GM19452 (cell line): ENCODE data around the gene THADA.
"Not testable (repeated sequence)": the region's sequence is repeated elsewhere in the genome, so short reads cannot be mapped to it uniquely, and the experiment has no call there.

Experiments
- ATAC-seq: cut with Tn5 transposase; IDR thresholded peaks from one replicate; pipeline ENCODE4 v1.9.1; 2021; ENCODE audit not compliant: unreplicated experiment

THADA gene

GRCh38 chr2:43605079-43605655, 9.3 kb upstream of the THADA start:
- ATAC-seq = no peak

GRCh38 chr2:43604674-43605073, 8.8 kb upstream of the THADA start:
- no peak for ATAC-seq

GRCh38 chr2:43600596-43600995, 4.8 kb upstream of the THADA start:
- ATAC-seq = not testable (repeated sequence)

GRCh38 chr2:43594875-43595274, 963 bp downstream of the THADA start:
- ATAC-seq = no peak

- ATAC-seq = no peak
These were observed 2.6 kb downstream of the THADA start for GRCh38 chr2:43593254-43593653.

- no peak for ATAC-seq
These were observed 3.4 kb downstream of the THADA start for GRCh38 chr2:43592443-43592842.

- no peak for ATAC-seq
These were observed 10.1 kb downstream of the THADA start for GRCh38 chr2:43585708-43586107.

- no peak for ATAC-seq
These were observed 16.4 kb downstream of the THADA start for GRCh38 chr2:43579275-43579981.

GRCh38 chr2:43576981-43577892, 18.6 kb downstream of the THADA start:
- ATAC-seq = no peak

- ATAC-seq = no peak
These were observed 23.6 kb downstream of the THADA start for GRCh38 chr2:43572244-43572643.

GRCh38 chr2:43569921-43570320, 25.9 kb downstream of the THADA start:
- peak; percentile 77 for ATAC-seq

- ATAC-seq = no peak
These were observed 27.6 kb downstream of the THADA start for GRCh38 chr2:43568228-43568627.

GRCh38 chr2:43566461-43566729, 29.4 kb downstream of the THADA start:
- ATAC-seq = no peak

- ATAC-seq = no peak
These were observed 32.2 kb downstream of the THADA start for GRCh38 chr2:43563679-43564078.

- ATAC-seq = no peak
These were observed 35.6 kb downstream of the THADA start for GRCh38 chr2:43560231-43560547.

GRCh38 chr2:43559391-43560230, 36.2 kb downstream of the THADA start:
- ATAC-seq = peak; percentile 82

- no peak for ATAC-seq
These were observed 38.6 kb downstream of the THADA start for GRCh38 chr2:43557196-43557595.

GRCh38 chr2:43556256-43556655, 39.6 kb downstream of the THADA start:
- no peak for ATAC-seq

- no peak for ATAC-seq
These were observed 42.4 kb downstream of the THADA start for GRCh38 chr2:43553341-43553855.

- ATAC-seq = no peak
These were observed 43.8 kb downstream of the THADA start for GRCh38 chr2:43551990-43552389.

- ATAC-seq = not testable (repeated sequence)
These were observed 47.5 kb downstream of the THADA start for GRCh38 chr2:43548381-43548780.
